Inflammatory macrophage (primary cell): Measurements from ENCODE around the gene ERCC6.

ENCODE experiments used
- DNase-seq, 2 donors: peaks; one replicate each; pipeline ENCODE4 v3.0.0-alpha.2; 2020 to 2022

The ERCC6 gene

GRCh38 chr10:49508654-49509053, 30.3 kb downstream of the ERCC6 start:
- no peak for DNase-seq

GRCh38 chr10:49508249-49508648, 30.7 kb downstream of the ERCC6 start:
- DNase-seq, result no peak

GRCh38 chr10:49505589-49505988, 33.3 kb downstream of the ERCC6 start:
- DNase-seq, result no peak

DNA sequence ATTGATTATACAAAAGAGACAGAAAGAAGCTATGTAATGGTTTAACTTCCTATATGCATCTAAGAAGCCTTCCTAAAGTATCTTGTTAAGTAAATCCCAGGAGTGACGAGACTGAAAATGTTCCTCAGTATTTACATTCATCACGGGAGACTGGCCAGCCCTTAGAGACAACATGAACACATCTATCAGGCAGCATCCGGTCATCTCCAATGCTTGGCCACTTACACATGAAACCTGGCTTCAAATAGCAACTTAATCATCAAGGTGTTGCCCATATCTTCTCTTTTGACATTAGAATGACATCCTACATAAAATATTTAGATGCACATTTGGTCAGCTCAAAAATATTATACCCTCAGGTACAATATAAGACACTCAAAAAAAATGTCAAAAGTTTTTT, 33.8 kb downstream of the ERCC6 start:
- DNase-seq, result no peak

DNA sequence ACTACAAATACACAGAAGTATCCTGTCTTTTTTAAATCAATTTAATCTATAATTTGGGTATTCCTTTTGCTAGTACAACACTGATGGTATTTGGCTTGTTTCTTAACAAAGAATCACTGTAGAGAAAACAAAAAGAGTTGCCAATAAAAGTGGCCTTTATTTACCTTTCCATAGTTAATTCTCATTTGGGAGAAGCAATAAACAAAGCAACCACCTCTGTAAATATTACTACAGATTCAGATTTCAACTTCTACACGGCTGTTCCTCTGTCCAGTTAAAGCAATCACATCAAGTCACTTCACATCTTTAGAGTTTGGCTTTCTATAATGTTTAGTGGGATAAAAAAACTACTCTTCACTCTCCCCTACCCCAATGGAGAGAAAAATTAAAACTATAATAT, 34.4 kb downstream of the ERCC6 start:
- no peak for DNase-seq

DNA sequence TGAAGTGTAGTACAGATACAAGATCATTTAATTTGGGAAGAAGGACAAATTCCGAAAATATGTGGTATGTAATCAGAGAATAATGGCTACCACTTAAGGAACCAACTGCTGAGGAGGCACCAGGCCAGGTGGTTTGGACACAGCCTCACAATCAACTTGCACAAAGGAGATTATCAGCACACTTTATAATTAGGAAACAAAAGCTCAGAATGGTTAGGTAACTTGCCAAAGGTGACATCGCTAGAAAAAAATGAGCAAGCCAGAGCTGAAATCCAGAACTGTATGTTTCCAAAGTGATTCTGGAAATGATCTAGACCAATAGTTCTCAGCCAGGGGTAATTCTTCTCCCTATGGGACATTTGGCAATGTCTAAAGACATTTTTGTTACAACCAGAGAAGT, 36.6 kb downstream of the ERCC6 start:
- no peak for DNase-seq

- no peak for DNase-seq
Measured at GRCh38 chr10:49500412-49500811, 38.5 kb downstream of the ERCC6 start.

DNA sequence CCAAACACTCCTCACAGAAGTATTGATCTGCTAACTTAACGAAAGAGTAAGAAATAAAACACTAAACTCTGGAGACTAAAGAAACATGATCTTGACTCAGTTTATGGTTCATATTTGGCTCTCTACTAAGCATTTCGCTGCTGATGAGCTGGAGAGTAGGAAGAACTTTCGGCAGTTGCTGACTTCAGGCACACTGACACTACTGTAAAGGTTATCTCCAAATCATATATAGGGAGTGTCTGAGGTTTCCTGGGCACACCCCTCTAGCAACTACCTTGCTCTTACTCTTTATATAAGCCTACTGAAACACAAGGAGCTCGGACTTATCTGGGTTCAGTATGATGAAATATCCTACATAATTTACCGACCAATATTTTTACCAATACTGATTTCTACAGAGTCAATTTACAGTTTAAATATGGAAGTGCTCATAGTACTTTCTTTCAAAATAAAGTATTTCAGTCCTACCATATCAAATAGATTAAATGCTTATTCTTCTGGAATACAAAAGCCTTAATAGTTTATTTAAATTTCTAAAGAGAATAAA, 39.5 kb downstream of the ERCC6 start:
- no peak for DNase-seq

DNA sequence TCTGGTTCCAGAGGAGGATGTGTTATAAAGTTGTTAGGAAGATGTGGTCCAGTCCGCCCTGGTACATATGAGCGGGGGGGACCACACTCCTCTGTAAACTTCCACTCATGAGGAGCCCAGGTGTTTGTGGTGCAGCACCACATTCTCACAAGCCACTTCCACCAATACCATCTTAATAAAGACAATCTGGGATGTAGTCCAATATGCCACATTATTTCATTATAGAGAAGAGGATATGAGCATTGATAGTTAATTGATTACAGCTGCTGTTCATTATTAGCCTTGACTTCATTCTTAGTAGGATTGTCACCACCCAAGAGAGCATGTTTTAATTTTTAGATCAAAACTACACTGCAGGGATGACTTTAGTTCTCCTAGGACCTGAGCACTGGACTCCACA, 40.5 kb downstream of the ERCC6 start:
- no peak for DNase-seq

DNA sequence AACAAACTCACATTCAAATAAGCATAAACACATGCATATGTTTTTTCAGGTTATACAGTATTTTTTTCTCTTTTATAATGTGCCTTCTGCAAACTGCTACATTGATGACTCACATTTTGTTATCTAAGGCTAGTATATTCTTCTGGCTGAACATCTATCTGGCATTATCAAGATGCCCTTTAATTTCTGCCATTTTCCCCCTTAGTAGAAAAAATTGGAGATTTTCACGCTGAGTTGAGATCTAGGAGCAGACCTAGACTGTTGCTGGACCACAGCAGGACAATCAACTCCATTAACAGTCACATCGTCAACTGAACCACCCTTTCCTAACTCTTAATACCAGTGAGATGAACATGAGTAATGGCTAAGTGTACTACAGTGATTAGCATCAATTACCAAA, 41.6 kb downstream of the ERCC6 start:
- no peak for DNase-seq

GRCh38 chr10:49488056-49488717, 50.7 kb downstream of the ERCC6 start:
- no peak for DNase-seq

DNA sequence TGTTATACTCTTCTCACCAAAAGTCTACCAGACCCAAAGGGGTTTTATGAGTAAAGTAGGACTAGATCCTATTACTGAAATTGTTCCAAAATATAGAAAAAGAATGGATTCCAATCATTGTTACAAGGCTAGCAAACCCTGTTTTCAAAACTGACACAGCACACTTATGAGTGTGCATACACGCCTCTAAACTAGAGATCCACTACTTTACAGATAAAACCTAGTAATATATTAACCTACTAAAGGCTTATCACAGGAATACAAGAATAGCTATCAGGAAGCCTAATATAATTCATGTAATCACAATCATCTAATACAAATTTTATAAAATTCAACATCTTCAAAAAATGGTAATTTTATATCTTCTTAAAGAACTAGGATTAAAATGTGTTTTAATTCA, 52.2 kb downstream of the ERCC6 start:
- no peak for DNase-seq

GRCh38 chr10:49486009-49486408, 52.9 kb downstream of the ERCC6 start:
- DNase-seq, result no peak

GRCh38 chr10:49484486-49485235, 54.3 kb downstream of the ERCC6 start:
- no peak for DNase-seq

GRCh38 chr10:49478819-49479218, 60.1 kb downstream of the ERCC6 start:
- DNase-seq, result no peak

DNA sequence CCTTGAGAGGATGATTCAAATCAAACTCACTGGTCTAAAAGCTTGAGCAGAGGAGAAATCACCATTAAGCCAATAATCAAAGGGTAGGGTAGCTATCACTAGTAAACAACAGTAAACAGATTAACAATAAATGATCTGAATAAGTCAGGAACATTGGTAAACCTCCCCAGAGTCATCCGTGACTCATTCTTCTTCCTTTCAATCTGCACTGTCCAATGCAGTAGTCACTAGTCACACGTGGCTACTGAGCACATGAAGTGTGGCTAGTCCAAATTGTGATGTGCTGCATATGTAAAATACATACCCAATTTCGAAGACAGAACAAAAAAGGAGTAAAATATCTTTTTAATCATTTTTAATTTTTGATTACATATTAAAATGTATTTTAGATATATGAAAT, 64.0 kb downstream of the ERCC6 start:
- no peak for DNase-seq

DNA sequence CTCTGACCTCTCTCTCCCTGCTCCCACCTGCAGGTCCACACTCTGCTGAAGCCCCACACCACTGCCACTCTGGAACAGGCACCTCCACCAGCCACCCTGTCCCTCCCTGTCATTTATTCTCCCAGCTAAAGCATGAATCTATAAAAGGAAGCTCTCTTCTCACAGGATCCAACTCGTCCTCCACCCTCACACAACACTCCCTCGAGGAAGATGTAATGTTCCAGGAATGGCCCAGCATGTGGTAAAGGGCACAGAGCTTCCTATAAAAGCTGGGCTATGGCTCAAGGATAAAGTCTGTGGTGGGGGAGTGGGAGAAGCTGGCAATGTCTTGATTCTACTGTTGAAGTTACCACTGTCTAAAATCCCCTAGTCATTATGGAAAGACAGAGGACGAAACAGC, 67.4 kb downstream of the ERCC6 start:
- DNase-seq, result no peak

GRCh38 chr10:49465736-49466135, 73.2 kb downstream of the ERCC6 start:
- DNase-seq, result no peak
